ENCODE measurements around the gene SPHK2. TPM values are rescaled to one million over a fixed set of nuclear protein-coding genes. Genes with fewer than 3 reads are reported as not detected.

SPHK2 gene
- total and polyA plus RNA-seq, 11 donors = 5.6 to 13.1 (median 9.5) TPM

GRCh38 chr19:48664476-48664875 is 45.2 kb downstream of the SPHK2 start:
- TF ChIP-seq CTCF (IDR thresholded peaks at IDR 0.05) (no peak), POLR2A (IDR thresholded peaks at IDR 0.05) (no peak)
- DNase-seq (no peak), ATAC-seq (no peak)
- no peak overlapping the region for H3K4me3 ChIP-seq
- intact Hi-C loops (cut with DNase I) = no loop called here
- peaks cover 0 to 15% (median 7%) of the 10 kb centered on the region in 12 donors for H3K4me1 ChIP-seq
- no peaks in the 10 kb centered on the region for H3K9me3 ChIP-seq
- no peaks in the 10 kb centered on the region for H3K36me3 ChIP-seq
- no peaks in the 10 kb centered on the region for H3K27me3 ChIP-seq
- no peak overlapping the region for H3K27ac ChIP-seq
- WGBS, 4 donors = 85 to 91% (median 88%) methylated on average over 13 to 14 of the region's 14 CpGs

GRCh38 chr19:48665786-48666185 is 46.5 kb downstream of the SPHK2 start:
- H3K4me1 ChIP-seq = peaks cover 0 to 9% (median 4%) of the 10 kb centered on the region in 12 donors
- H3K4me3 ChIP-seq = no peak overlapping the region
- WGBS, 4 donors = 89 to 94% (median 92%) methylated on average over 6 of the region's 6 CpGs
- intact Hi-C loops (cut with DNase I) = no loop called here
- H3K9me3 ChIP-seq = no peaks in the 10 kb centered on the region
- ATAC-seq (no peak), DNase-seq (no peak)
- TF ChIP-seq CTCF (IDR thresholded peaks at IDR 0.05) = no peak
- no peak for TF ChIP-seq POLR2A (IDR thresholded peaks at IDR 0.05)
- H3K36me3 ChIP-seq = no peaks in the 10 kb centered on the region
- no peak overlapping the region for H3K27ac ChIP-seq
- no peaks in the 10 kb centered on the region for H3K27me3 ChIP-seq

GRCh38 chr19:48668332-48668731 is 49.0 kb downstream of the SPHK2 start:
- Histone ChIP-seq H3K27ac (no peak overlapping the region), H3K4me1 (no peaks in the 10 kb centered on the region), H3K36me3 (no peaks in the 10 kb centered on the region), H3K9me3 (no peaks in the 10 kb centered on the region), H3K4me3 (no peak overlapping the region), H3K27me3 (no peaks in the 10 kb centered on the region)
- DNase-seq (no peak), ATAC-seq (no peak)
- intact Hi-C loops (cut with DNase I) = no loop called here
- 79 to 88% (median 82%) methylated on average over 2 to 3 of the region's 3 CpGs for WGBS, 4 donors
- TF ChIP-seq CTCF (IDR thresholded peaks at IDR 0.05) = no peak
- no peak for TF ChIP-seq POLR2A (IDR thresholded peaks at IDR 0.05)

- no peak overlapping the region for H3K27ac ChIP-seq
- H3K9me3 ChIP-seq = no peaks in the 10 kb centered on the region
- no peak for ATAC-seq
- no peaks in the 10 kb centered on the region for H3K36me3 ChIP-seq
- TF ChIP-seq CTCF (IDR thresholded peaks at IDR 0.05) (no peak), POLR2A (IDR thresholded peaks at IDR 0.05) (no peak)
- H3K4me3 ChIP-seq = no peak overlapping the region
- WGBS, 4 donors = 97 to 100% (median 97%) methylated on average over 2 of the region's 2 CpGs
- no peak for DNase-seq
- intact Hi-C loops (cut with DNase I) = no loop called here
- no peaks in the 10 kb centered on the region for H3K4me1 ChIP-seq
- no peaks in the 10 kb centered on the region for H3K27me3 ChIP-seq
These were observed 49.5 kb downstream of the SPHK2 start for GRCh38 chr19:48668761-48669160.
